ENCODE data around the gene IRF7. TPM values are rescaled to one million over a fixed set of nuclear protein-coding genes. Genes with fewer than 3 reads are reported as not detected.

The IRF7 gene
- total RNA-seq, 1 donor from 2014 or later = 10.2 TPM

DNA sequence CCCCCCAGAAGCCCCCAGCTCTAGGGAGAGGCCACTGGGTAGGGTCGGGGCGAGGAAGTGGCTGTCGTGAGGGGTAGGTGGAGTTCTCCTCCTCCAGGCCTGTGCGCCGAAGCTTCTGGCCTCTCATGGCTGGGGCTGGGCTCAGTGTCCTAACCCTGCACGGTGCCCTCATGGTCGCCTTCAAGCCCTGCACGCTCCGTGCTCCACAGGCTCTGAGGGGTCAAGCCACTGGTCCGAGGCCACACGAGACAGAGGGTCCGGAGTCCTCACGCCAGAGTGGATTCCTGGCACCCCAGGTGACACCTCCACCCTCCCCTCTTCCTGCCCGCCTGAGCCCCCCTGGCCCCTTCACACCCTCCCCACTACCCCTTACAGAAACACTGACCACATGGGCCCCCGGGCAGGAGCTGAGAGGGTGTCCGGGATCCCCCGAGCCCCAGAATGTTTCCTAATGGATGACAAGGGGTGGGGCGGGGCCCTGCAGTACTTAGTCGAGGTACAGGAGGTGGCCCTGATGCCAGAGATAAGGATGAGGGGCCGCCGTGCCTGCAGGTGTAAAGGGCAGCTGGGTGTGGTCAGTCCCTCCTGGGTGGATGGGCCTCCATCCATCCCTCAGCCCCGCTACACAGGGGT, 10.0 kb upstream of the IRF7 start:
- DNase-seq (ENCODE audit: low read depth, low spot score) = no peak
- no peak overlapping the region for H3K27ac Mint-ChIP-seq (ENCODE audit: unreplicated experiment)
- peaks cover 6% of the 10 kb centered on the region for H3K36me3 Mint-ChIP-seq (ENCODE audit: low read depth)
- peaks cover 11% of the 10 kb centered on the region for H3K4me1 Mint-ChIP-seq
- H3K9me3 Mint-ChIP-seq = no peaks in the 10 kb centered on the region
- TF ChIP-seq, protein P1, sequence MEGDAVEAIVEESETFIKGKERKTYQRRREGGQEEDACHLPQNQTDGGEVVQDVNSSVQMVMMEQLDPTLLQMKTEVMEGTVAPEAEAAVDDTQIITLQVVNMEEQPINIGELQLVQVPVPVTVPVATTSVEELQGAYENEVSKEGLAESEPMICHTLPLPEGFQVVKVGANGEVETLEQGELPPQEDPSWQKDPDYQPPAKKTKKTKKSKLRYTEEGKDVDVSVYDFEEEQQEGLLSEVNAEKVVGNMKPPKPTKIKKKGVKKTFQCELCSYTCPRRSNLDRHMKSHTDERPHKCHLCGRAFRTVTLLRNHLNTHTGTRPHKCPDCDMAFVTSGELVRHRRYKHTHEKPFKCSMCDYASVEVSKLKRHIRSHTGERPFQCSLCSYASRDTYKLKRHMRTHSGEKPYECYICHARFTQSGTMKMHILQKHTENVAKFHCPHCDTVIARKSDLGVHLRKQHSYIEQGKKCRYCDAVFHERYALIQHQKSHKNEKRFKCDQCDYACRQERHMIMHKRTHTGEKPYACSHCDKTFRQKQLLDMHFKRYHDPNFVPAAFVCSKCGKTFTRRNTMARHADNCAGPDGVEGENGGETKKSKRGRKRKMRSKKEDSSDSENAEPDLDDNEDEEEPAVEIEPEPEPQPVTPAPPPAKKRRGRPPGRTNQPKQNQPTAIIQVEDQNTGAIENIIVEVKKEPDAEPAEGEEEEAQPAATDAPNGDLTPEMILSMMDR (conservative IDR thresholded peaks at IDR 0.05) = no peak
- H3K4me3 Mint-ChIP-seq = no peak overlapping the region
- peaks cover 43% of the 10 kb centered on the region for H3K27me3 Mint-ChIP-seq (ENCODE audit: low read depth)

DNA sequence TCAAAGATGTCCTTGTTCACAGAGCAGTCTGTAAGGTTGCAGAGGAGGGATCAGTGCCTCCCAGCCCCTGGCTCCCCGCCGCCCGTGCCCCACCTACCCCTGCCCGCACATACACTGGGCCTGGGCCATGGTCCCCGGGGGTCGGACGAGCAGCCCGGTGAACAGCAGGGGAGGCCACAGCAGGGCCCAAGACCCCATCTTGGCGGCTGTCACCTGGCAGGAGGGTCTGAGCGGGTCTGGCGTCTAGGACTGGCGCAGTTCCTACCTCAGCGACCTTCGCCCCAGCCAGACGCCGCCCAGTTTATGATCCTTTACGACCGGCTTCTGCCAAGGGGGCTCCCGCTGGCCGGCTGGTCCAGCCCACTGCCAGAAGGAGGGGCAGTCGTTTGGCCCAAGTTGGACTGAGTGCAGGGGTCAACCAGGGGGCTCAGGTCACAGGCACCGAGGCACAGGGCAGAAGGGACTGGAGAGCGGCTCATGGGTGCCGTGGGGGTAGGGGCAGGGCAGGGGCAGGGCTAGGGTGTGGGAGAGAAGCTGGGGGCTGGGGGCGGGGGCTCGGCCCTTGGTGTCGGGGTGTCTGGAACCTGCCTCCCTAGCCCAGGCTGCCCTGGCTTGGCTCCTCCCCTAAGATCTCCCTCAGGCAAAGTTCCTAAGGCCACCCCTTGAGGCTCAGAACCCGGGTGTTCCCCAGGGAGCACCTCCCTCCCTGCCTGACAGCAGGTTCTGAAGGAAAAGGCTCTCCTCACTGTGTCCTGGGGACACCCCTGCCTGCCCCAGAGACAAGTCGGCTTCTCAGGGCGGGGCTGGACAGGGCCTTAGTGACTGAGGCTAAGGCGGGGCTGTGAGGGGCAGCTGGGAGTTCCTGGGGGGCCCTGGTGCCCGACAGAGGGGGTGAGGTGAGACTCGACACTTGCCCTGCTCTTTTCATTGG, 9.2 kb upstream of the IRF7 start, which contains the start of gene CDHR5:
CDHR5 (minus strand) TSS at position 251 of the 931 bp plus-strand sequence; CDS start at position 198, 53 bp downstream.
- peaks cover 39% of the 10 kb centered on the region for H3K27me3 Mint-ChIP-seq (ENCODE audit: low read depth)
- H3K4me3 Mint-ChIP-seq = no peak within 1 kb of the TSS
- peaks cover 6% of the 10 kb centered on the region for H3K36me3 Mint-ChIP-seq (ENCODE audit: low read depth)
- TF ChIP-seq, protein P1 (conservative IDR thresholded peaks at IDR 0.05) = no peak
- no peak within 1 kb of the TSS for H3K27ac Mint-ChIP-seq (ENCODE audit: unreplicated experiment)
- peaks cover 11% of the 10 kb centered on the region for H3K4me1 Mint-ChIP-seq
- DNase-seq (ENCODE audit: low read depth, low spot score) = no peak
- no peaks in the 10 kb centered on the region for H3K9me3 Mint-ChIP-seq

DNA sequence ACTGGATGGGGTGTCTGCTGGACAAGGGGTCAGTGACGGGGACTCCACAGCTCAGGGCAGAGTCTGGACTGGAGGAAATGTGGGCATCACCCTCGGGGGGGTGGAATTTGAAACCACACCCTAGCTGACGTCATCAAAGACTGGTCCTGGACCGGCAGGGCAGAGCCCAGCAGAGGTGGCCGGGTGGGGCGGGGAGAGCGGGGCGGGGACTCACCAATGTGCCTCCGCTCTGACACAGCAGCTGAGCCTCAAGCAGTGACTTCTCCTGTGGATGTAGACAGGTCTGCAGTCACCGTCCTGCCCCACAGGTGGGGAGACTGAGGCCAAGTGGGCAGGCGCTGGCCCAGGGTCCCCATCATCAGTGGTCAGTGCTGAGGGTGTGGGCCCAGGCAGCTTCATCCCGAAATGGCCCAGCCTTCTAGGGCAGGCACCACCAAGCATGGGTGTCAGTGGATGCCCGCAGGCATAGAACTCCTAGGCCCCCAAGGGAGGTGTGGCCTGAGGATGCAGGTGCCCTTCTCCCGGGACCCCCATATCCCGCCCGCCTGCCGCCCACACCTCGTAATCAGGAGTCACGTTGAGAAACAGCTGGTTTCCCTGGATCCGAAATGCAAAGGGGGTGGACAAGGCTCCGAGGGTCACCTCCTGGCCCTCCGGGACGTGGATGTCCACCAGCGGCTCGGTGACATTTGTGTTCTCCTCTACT, 8.4 kb upstream of the IRF7 start:
- H3K36me3 Mint-ChIP-seq (ENCODE audit: low read depth) = peaks cover 6% of the 10 kb centered on the region
- no peak overlapping the region for H3K27ac Mint-ChIP-seq (ENCODE audit: unreplicated experiment)
- H3K4me3 Mint-ChIP-seq = no peak overlapping the region
- no peaks in the 10 kb centered on the region for H3K9me3 Mint-ChIP-seq
- H3K4me1 Mint-ChIP-seq = peaks cover 11% of the 10 kb centered on the region
- DNase-seq (ENCODE audit: low read depth, low spot score) = no peak
- TF ChIP-seq, protein P1 (conservative IDR thresholded peaks at IDR 0.05) = no peak
- peaks cover 35% of the 10 kb centered on the region for H3K27me3 Mint-ChIP-seq (ENCODE audit: low read depth)

DNA sequence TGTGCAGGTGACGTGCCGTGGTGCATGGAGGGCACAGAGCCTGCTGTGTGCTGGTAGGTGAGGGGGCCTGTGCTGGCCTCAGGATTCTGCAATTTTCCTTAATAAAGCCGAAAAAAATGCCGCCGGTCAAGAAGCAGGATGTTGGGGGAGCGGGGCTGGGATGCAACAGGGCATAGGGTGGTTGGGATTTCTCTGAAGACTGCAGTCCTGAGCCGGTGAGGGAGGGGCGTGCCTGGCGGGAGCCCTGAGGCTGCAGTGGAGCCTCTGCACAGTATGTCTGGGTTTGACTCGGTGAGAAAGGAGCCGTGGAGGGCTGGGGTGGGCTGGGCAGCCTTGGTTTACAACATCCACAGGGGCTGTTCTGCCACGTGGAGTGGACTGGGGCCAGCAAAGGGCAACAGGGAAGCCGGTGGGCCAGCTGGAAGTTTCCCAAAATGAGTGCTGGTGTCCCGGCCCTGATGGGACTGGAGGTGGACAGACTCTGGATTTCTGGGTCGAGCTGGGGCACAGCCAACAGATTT, 7.7 kb upstream of the IRF7 start:
- peaks cover 6% of the 10 kb centered on the region for H3K4me1 Mint-ChIP-seq
- DNase-seq (ENCODE audit: low read depth, low spot score) = no peak
- TF ChIP-seq, protein P1 (conservative IDR thresholded peaks at IDR 0.05) = no peak
- peaks cover 28% of the 10 kb centered on the region for H3K27me3 Mint-ChIP-seq (ENCODE audit: low read depth)
- H3K36me3 Mint-ChIP-seq (ENCODE audit: low read depth) = peaks cover 5% of the 10 kb centered on the region
- no peak overlapping the region for H3K4me3 Mint-ChIP-seq
- no peaks in the 10 kb centered on the region for H3K9me3 Mint-ChIP-seq
- no peak overlapping the region for H3K27ac Mint-ChIP-seq (ENCODE audit: unreplicated experiment)

DNA sequence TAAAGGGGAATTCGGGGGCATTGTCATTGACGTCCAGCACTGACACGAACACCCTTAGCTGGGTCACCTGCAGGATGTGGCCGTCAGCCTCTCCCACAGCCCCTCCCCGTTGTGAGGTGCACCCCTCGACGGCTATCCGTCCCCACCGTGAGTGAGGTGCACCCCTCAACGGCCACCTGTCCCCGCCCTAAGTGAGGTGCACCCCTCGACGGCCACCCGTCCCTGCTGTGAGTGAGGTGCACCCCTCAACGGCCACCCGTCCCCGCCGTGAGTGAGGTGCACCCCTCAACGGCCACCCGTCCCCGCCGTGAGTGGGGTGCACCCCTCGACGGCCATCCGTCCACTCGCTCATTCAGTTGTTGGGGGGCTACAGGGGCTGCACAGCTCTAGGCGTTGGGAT, 6.1 kb upstream of the IRF7 start:
- Mint-ChIP-seq H3K4me3 (no peak overlapping the region), H3K9me3 (no peaks in the 10 kb centered on the region), H3K27ac (ENCODE audit: unreplicated experiment) (no peak overlapping the region), H3K36me3 (ENCODE audit: low read depth) (no peaks in the 10 kb centered on the region), H3K27me3 (ENCODE audit: low read depth) (peaks cover 17% of the 10 kb centered on the region), H3K4me1 (no peaks in the 10 kb centered on the region)
- no peak for DNase-seq (ENCODE audit: low read depth, low spot score)
- TF ChIP-seq, protein P1 (conservative IDR thresholded peaks at IDR 0.05) = no peak

Measured in neural crest cell (in vitro differentiated cells).